Skeletal muscle tissue (tissue), 4 donors: ENCODE measurements around the gene CLDND2. TPM values are rescaled to one million over a fixed set of nuclear protein-coding genes. Genes with fewer than 3 reads are reported as not detected.

Experiments
- H3K27ac ChIP-seq: one replicate; pipeline ENCODE4 v1.7.0; 2013; ENCODE audit warnings: mild to moderate bottlenecking, low read depth, low read length, inconsistent platforms
- H3K27me3 ChIP-seq, 3 donors: one replicate each; pipeline ENCODE4 v1.7.0; 2013; ENCODE audit warnings: low read length in 3 of 3; ENCODE audit not compliant: control insufficient read depth in 3 of 3, insufficient read depth in 3 of 3
- H3K36me3 ChIP-seq, 3 donors: one replicate each; pipeline ENCODE4 v1.7.0; 2013; ENCODE audit warnings: low read length in 3 of 3; ENCODE audit not compliant: control insufficient read depth in 3 of 3, insufficient read depth in 3 of 3
- H3K4me1 ChIP-seq, 3 donors: one replicate each; pipeline ENCODE4 v1.7.0; 2013; ENCODE audit warnings: low read length in 3 of 3, mild to moderate bottlenecking in 3 of 3; ENCODE audit not compliant: control insufficient read depth in 3 of 3, insufficient read depth in 3 of 3
- H3K4me3 ChIP-seq, 3 donors: one replicate each; pipeline ENCODE4 v1.7.0; 2013; ENCODE audit warnings: low read length in 3 of 3
- H3K9ac ChIP-seq, 3 donors: one replicate each; pipeline ENCODE4 v1.7.0; 2013; ENCODE audit warnings: low read length in 3 of 3, mild to moderate bottlenecking in 3 of 3, moderate library complexity in 2 of 3, low read depth in 1 of 3
- H3K9me3 ChIP-seq, 3 donors: one replicate each; pipeline ENCODE4 v1.7.0; 2013; ENCODE audit warnings: low read length in 3 of 3; ENCODE audit not compliant: control insufficient read depth in 3 of 3
- total RNA-seq: library from RNA; depleted of rRNA; stranded (reverse); fragments of >200 nt; gene quantifications from one replicate; pipeline ENCODE4 v1.2.3, GENCODE V29; 2014
- donor health status: Osteomylitis.

Gene CLDND2
- total RNA-seq, 1 donor from 2014 or later: not detected

- H3K27me3 ChIP-seq: peaks cover 0 to 7% (median 5%) of the 10 kb centered on the region in 3 donors
- H3K27ac ChIP-seq: no peak overlapping the region
- H3K9me3 ChIP-seq: no peaks in the 10 kb centered on the region
- peaks cover 1 to 5% (median 2%) of the 10 kb centered on the region in 3 donors for H3K4me1 ChIP-seq
- H3K36me3 ChIP-seq: no peaks in the 10 kb centered on the region
- no peak overlapping the region for H3K9ac ChIP-seq
- H3K4me3 ChIP-seq: no peak overlapping the region
Observed at GRCh38 chr19:51333836-51334460, 34.9 kb downstream of the CLDND2 start.

DNA sequence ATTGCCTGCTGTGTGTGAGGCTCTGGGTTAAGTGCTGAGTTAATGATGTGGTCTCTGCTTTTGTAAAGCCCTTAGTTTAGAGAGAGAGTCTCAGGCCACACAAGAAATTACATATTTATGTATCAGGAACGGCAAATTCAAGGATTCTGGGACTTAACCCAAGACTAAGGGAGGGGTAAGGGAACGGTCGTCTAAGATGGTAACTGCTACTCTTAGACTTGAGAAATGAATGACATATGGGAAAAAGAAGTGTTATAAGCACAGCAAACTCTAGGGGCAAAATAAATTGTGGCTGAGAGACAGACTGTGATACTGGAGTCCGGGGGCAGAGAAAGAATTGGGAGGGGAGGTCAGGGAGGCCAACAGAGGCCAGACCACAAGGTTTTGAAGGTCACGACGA lies 37.1 kb downstream of the CLDND2 start:
- Histone ChIP-seq H3K4me1 (no peaks in the 10 kb centered on the region), H3K27me3 (peaks cover 7 to 25% (median 23%) of the 10 kb centered on the region in 3 donors), H3K4me3 (no peak overlapping the region), H3K27ac (no peak overlapping the region), H3K36me3 (no peaks in the 10 kb centered on the region), H3K9me3 (no peaks in the 10 kb centered on the region), H3K9ac (no peak overlapping the region)

DNA sequence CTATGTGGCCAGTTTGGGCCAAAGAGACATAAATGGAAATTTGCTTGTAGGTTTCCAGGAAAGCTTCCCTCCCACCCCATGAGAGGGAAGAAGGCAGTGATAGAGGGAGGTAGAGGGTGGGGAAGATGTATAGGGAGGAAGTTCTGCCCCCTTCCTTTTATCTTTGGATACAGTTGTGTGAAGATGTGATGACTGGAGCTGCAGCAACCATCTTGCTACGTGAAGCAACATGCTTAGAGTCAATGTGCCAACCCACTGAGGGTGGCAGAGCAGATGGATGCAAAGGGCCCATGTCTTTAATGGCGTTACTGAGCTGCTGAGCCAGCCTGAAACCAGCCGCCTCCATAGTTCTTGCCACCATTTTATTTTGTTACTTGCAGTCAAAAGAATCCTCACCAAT lies 37.6 kb downstream of the CLDND2 start:
- no peak overlapping the region for H3K9ac ChIP-seq
- H3K9me3 ChIP-seq: no peaks in the 10 kb centered on the region
- no peaks in the 10 kb centered on the region for H3K36me3 ChIP-seq
- no peaks in the 10 kb centered on the region for H3K4me1 ChIP-seq
- H3K27ac ChIP-seq: no peak overlapping the region
- peaks cover 8 to 29% (median 26%) of the 10 kb centered on the region in 3 donors for H3K27me3 ChIP-seq
- H3K4me3 ChIP-seq: no peak overlapping the region

- Histone ChIP-seq H3K4me3 (no peak overlapping the region), H3K36me3 (no peaks in the 10 kb centered on the region), H3K27me3 (peaks cover 15 to 36% (median 33%) of the 10 kb centered on the region in 3 donors), H3K9ac (no peak overlapping the region), H3K4me1 (no peaks in the 10 kb centered on the region), H3K27ac (no peak overlapping the region), H3K9me3 (no peaks in the 10 kb centered on the region)
Observed at GRCh38 chr19:51330366-51330765, 38.4 kb downstream of the CLDND2 start.

DNA sequence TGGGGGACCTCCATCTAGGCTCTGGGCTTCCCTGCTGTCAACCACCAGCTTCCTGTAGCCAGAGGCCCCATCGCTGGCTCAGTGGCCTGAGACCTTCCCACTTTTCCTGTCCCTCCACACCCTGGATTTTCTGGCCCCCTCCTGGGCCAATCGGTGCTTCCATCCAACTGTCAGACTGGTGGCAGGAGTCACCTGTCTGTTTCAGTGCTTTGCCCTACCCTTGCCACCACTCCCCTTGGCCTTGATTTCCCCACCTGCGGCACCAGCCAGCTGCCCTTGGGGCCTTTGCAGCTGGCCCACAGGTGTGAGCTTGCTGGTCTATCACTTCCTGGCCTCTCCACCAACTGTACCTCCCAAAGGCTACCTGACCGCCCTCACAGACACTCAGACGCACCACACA lies 39.4 kb downstream of the CLDND2 start:
- Histone ChIP-seq H3K4me3 (no peak overlapping the region), H3K9ac (no peak overlapping the region), H3K4me1 (no peaks in the 10 kb centered on the region), H3K27ac (no peak overlapping the region), H3K36me3 (no peaks in the 10 kb centered on the region), H3K9me3 (no peaks in the 10 kb centered on the region), H3K27me3 (peaks cover 16 to 36% (median 36%) of the 10 kb centered on the region in 3 donors)

- H3K4me3 ChIP-seq: no peak overlapping the region
- no peaks in the 10 kb centered on the region for H3K4me1 ChIP-seq
- H3K36me3 ChIP-seq: no peaks in the 10 kb centered on the region
- H3K27ac ChIP-seq: no peak overlapping the region
- H3K27me3 ChIP-seq: peaks cover 24 to 53% (median 51%) of the 10 kb centered on the region in 3 donors
- H3K9ac ChIP-seq: no peak overlapping the region
- H3K9me3 ChIP-seq: no peaks in the 10 kb centered on the region
Observed at GRCh38 chr19:51327066-51328001, 41.5 kb downstream of the CLDND2 start.

- Histone ChIP-seq H3K9ac (no peak overlapping the region), H3K27me3 (peaks cover 29 to 56% (median 51%) of the 10 kb centered on the region in 3 donors), H3K4me1 (no peaks in the 10 kb centered on the region), H3K27ac (no peak overlapping the region), H3K9me3 (no peaks in the 10 kb centered on the region), H3K4me3 (no peak overlapping the region), H3K36me3 (no peaks in the 10 kb centered on the region)
Observed at GRCh38 chr19:51326216-51327065, 42.4 kb downstream of the CLDND2 start.

GRCh38 chr19:51325161-51325976 lies 43.4 kb downstream of the CLDND2 start:
- H3K9me3 ChIP-seq: no peaks in the 10 kb centered on the region
- no peak overlapping the region for H3K4me3 ChIP-seq
- H3K27ac ChIP-seq: no peak overlapping the region
- peaks cover 29 to 57% (median 56%) of the 10 kb centered on the region in 3 donors for H3K27me3 ChIP-seq
- H3K36me3 ChIP-seq: no peaks in the 10 kb centered on the region
- no peaks in the 10 kb centered on the region for H3K4me1 ChIP-seq
- no peak overlapping the region for H3K9ac ChIP-seq

GRCh38 chr19:51324167-51324481 lies 44.7 kb downstream of the CLDND2 start:
- H3K4me3 ChIP-seq: no peak overlapping the region
- H3K27me3 ChIP-seq: peaks cover 29 to 62% (median 51%) of the 10 kb centered on the region in 3 donors
- no peaks in the 10 kb centered on the region for H3K9me3 ChIP-seq
- H3K27ac ChIP-seq: no peak overlapping the region
- H3K9ac ChIP-seq: no peak overlapping the region
- H3K36me3 ChIP-seq: no peaks in the 10 kb centered on the region
- no peaks in the 10 kb centered on the region for H3K4me1 ChIP-seq
